ENCODE results near the gene PYDC1. TPM values are rescaled to one million over a fixed set of nuclear protein-coding genes. Genes with fewer than 3 reads are reported as not detected.
"Not testable (repeated sequence)": the region's sequence is repeated elsewhere in the genome, so short reads cannot be mapped to it uniquely, and the experiment has no call there.

Gene PYDC1
- total RNA-seq, 4 donors from 2014 or later: 4.2 to 17.7 (median 13.8) TPM; not detected in 1

GRCh38 chr16:31246296-31246695 lies 29.4 kb upstream of the PYDC1 start:
- TF ChIP-seq POLR2AphosphoS5 (IDR thresholded peaks at IDR 0.05): no peak
- TF ChIP-seq CTCF (IDR thresholded peaks at IDR 0.05): no peak
- TF ChIP-seq EP300 (IDR thresholded peaks at IDR 0.05): no peak
- no peak for TF ChIP-seq POLR2A (IDR thresholded peaks at IDR 0.05)
- peaks cover 9% of the 10 kb centered on the region for H3K4me1 ChIP-seq
- no peaks in the 10 kb centered on the region for H3K27me3 ChIP-seq
- no peak overlapping the region for H3K4me3 ChIP-seq
- H3K27ac ChIP-seq: no peak overlapping the region
- no peaks in the 10 kb centered on the region for H3K9me3 ChIP-seq
- WGBS: 92% methylated on average over 3 of the region's 3 CpGs
- H3K36me3 ChIP-seq: no peaks in the 10 kb centered on the region
- no peak for DNase-seq (ENCODE audit: low spot score in 2 of 2)

- not testable (repeated sequence) for DNase-seq (ENCODE audit: low spot score in 2 of 2); H3K27ac ChIP-seq; H3K4me3 ChIP-seq; H3K9me3 ChIP-seq; H3K27me3 ChIP-seq; H3K4me1 ChIP-seq; H3K36me3 ChIP-seq
- 62% methylated on average over 8 of the region's 8 CpGs for WGBS
Measured at GRCh38 chr16:31245598-31245997, 28.7 kb upstream of the PYDC1 start.

GRCh38 chr16:31243734-31244670 lies 27.1 kb upstream of the PYDC1 start:
- DNase-seq (ENCODE audit: low spot score in 2 of 2): no peak
- no peaks in the 10 kb centered on the region for H3K9me3 ChIP-seq
- no peaks in the 10 kb centered on the region for H3K27me3 ChIP-seq
- no peak overlapping the region for H3K27ac ChIP-seq
- no peaks in the 10 kb centered on the region for H3K36me3 ChIP-seq
- no peak for TF ChIP-seq EP300 (IDR thresholded peaks at IDR 0.05)
- no peak for TF ChIP-seq CTCF (IDR thresholded peaks at IDR 0.05)
- TF ChIP-seq POLR2AphosphoS5 (IDR thresholded peaks at IDR 0.05): no peak
- TF ChIP-seq POLR2A (IDR thresholded peaks at IDR 0.05): no peak
- 64% methylated on average over 9 of the region's 9 CpGs for WGBS
- H3K4me3 ChIP-seq: no peak overlapping the region
- peaks cover 7% of the 10 kb centered on the region for H3K4me1 ChIP-seq

- TF ChIP-seq EP300 (IDR thresholded peaks at IDR 0.05): no peak
- TF ChIP-seq CTCF (IDR thresholded peaks at IDR 0.05): no peak
- TF ChIP-seq POLR2A (IDR thresholded peaks at IDR 0.05): no peak
- TF ChIP-seq POLR2AphosphoS5 (IDR thresholded peaks at IDR 0.05): no peak
- Histone ChIP-seq H3K27ac (no peak overlapping the region), H3K4me1 (no peaks in the 10 kb centered on the region), H3K9me3 (no peaks in the 10 kb centered on the region), H3K27me3 (no peaks in the 10 kb centered on the region), H3K4me3 (no peak overlapping the region), H3K36me3 (no peaks in the 10 kb centered on the region)
- WGBS: 46% methylated on average over 6 of the region's 6 CpGs
- no peak for DNase-seq (ENCODE audit: low spot score in 2 of 2)
Measured at GRCh38 chr16:31242206-31242605, 25.3 kb upstream of the PYDC1 start.

- 77% methylated on average over 4 of the region's 4 CpGs for WGBS
- Histone ChIP-seq H3K9me3 (no peaks in the 10 kb centered on the region), H3K36me3 (no peaks in the 10 kb centered on the region), H3K4me3 (no peak overlapping the region), H3K27ac (no peak overlapping the region), H3K27me3 (no peaks in the 10 kb centered on the region), H3K4me1 (no peaks in the 10 kb centered on the region)
- no peak for TF ChIP-seq EP300 (IDR thresholded peaks at IDR 0.05)
- TF ChIP-seq CTCF (IDR thresholded peaks at IDR 0.05): no peak
- TF ChIP-seq POLR2AphosphoS5 (IDR thresholded peaks at IDR 0.05): no peak
- no peak for TF ChIP-seq POLR2A (IDR thresholded peaks at IDR 0.05)
- no peak for DNase-seq (ENCODE audit: low spot score in 2 of 2)
Measured at GRCh38 chr16:31238041-31238440, 21.1 kb upstream of the PYDC1 start.

Data from suprapubic skin (tissue), 4 donors.